ENCODE results near the gene SLC35E4. TPM values are rescaled to one million over a fixed set of nuclear protein-coding genes. Genes with fewer than 3 reads are reported as not detected.

The SLC35E4 gene
- total RNA-seq, 2 experiments from 2014 or later: 3.0 TPM

DNA sequence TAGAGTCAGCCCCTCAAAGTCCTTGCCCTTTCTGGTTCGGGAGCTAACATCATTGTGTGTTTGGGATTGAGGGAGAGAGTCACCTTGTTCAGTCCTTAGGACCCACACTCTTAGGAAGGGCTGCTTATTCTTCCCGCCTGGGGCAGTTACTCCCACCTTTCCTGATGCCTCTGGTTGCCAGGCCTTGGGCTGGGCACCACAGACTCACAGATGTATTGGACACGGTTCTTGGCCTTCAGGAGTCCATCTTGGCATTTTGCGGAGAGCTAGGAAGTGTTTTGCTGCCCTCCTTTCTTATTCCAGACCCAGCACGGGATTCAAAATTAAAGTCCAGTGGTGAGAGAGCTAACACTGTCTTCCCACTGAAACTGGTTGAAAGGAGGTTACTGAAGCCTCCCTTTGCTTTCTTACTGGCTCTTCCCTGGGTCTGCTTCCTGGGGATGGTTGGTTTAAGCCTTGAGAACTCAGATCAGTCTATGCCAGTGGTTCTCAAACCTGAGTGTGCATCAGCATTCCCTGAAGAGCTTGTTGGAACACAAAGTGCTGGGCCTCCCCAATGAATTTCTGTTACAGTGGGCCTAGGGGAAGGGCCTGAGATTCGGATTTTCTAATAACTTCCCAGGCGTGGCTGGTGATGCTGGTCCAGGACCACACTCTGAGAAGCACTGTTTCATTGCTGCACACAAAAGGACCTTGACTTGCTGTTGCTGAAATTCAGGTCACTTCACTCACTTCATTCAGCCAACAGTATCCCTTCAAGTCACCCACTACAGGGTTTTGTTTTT lies 60.5 kb downstream of the SLC35E4 start:
- ChIA-PET CTCF (ENCODE audit: unreplicated experiment) (no interaction called here), POLR2A (no interaction called here)
- H3K4me1 ChIP-seq (ENCODE audit: insufficient read depth, low read length, poor library complexity, severe bottlenecking): no peaks in the 10 kb centered on the region
- no peaks in the 10 kb centered on the region for H3K9me3 ChIP-seq (ENCODE audit: low read length)
- no peak overlapping the region for H3K4me2 ChIP-seq (ENCODE audit: low read length)
- no peaks in the 10 kb centered on the region for H3K9me2 ChIP-seq (ENCODE audit: insufficient read depth, low read length)
- H3K27ac ChIP-seq (ENCODE audit: low read depth, low read length, poor library complexity, severe bottlenecking): no peak overlapping the region
- DNase-seq (ENCODE audit: low spot score): no peak
- no TSS peak for BruUV-seq (replicated peaks)
- no peak overlapping the region for H2AFZ ChIP-seq (ENCODE audit: low read length)
- H3K36me3 ChIP-seq (ENCODE audit: insufficient read depth, low read length): no peaks in the 10 kb centered on the region
- intact Hi-C loops (cut with micrococcal nuclease; ENCODE audit: unreplicated experiment): no loop called here
- no peaks in the 10 kb centered on the region for H3K79me2 ChIP-seq (ENCODE audit: insufficient read depth, low read depth, low read length)
- H4K20me1 ChIP-seq (ENCODE audit: insufficient read depth, low read length): no peaks in the 10 kb centered on the region
- TF ChIP-seq CTCF (conservative IDR thresholded peaks at IDR 0.05; ENCODE audit: low read length): no peak
- TF ChIP-seq EZH2phosphoT487 (IDR thresholded peaks at IDR 0.05; ENCODE audit: borderline replicate concordance, low read depth, low read length): no peak
- H3K4me3 ChIP-seq (ENCODE audit: low read depth, low read length, poor library complexity, severe bottlenecking): no peak overlapping the region

Other genes with a start within 250 kb of the SLC35E4 start
- gene RNF215, start 248.4 kb upstream of the SLC35E4 start, total RNA-seq (2014; rRNA removed; shearing (Covaris generic)): 6.9 and 8.0 TPM in 2 replicates
- gene RNF215, start 248.4 kb upstream of the SLC35E4 start, total RNA-seq (2022): 12.3 and 13.8 TPM in 2 replicates
- gene SEC14L2, start 238.8 kb upstream of the SLC35E4 start, total RNA-seq (2014; rRNA removed; shearing (Covaris generic)): 0.22 and 0.31 TPM in 2 replicates
- 0.11 and 0.18 TPM in 2 replicates for gene SEC14L2, start 238.8 kb upstream of the SLC35E4 start, total RNA-seq (2022)
- 70.5 and 81.9 TPM in 2 replicates for gene MTFP1, start 210.0 kb upstream of the SLC35E4 start, total RNA-seq (2014; rRNA removed; shearing (Covaris generic))
- 63.6 and 83.2 TPM in 2 replicates for gene MTFP1, start 210.0 kb upstream of the SLC35E4 start, total RNA-seq (2022)
- not detected in 2 replicates for gene SEC14L3, start 163.8 kb upstream of the SLC35E4 start, total RNA-seq (2014; rRNA removed; shearing (Covaris generic))
- gene SEC14L3, start 163.8 kb upstream of the SLC35E4 start, total RNA-seq (2022): not detected in 2 replicates
- not detected in 2 replicates for gene SEC14L4, start 130.1 kb upstream of the SLC35E4 start, total RNA-seq (2014; rRNA removed; shearing (Covaris generic))
- gene SEC14L4, start 130.1 kb upstream of the SLC35E4 start, total RNA-seq (2022): not detected in 2 replicates
- gene SEC14L6, start 89.0 kb upstream of the SLC35E4 start, total RNA-seq (2014; rRNA removed; shearing (Covaris generic)): not detected in 2 replicates
- gene SEC14L6, start 89.0 kb upstream of the SLC35E4 start, total RNA-seq (2022): not detected in 2 replicates
- not detected in 2 replicates for gene GAL3ST1, start 61.1 kb upstream of the SLC35E4 start, total RNA-seq (2014; rRNA removed; shearing (Covaris generic))
- gene GAL3ST1, start 61.1 kb upstream of the SLC35E4 start, total RNA-seq (2022): not detected in 2 replicates
- 78.2 and 83.4 TPM in 2 replicates for gene PES1, start 43.9 kb upstream of the SLC35E4 start, total RNA-seq (2014; rRNA removed; shearing (Covaris generic))
- gene PES1, start 43.9 kb upstream of the SLC35E4 start, total RNA-seq (2022): 78.5 and 107 TPM in 2 replicates
- 0.23 TPM in 1 of 2 replicates, not detected in the other for gene TCN2, start 28.6 kb upstream of the SLC35E4 start, total RNA-seq (2014; rRNA removed; shearing (Covaris generic))
- gene TCN2, start 28.6 kb upstream of the SLC35E4 start, total RNA-seq (2022): 3.4 and 3.8 TPM in 2 replicates
- gene DUSP18, start 32.1 kb downstream of the SLC35E4 start, total RNA-seq (2014; rRNA removed; shearing (Covaris generic)): 2.2 and 5.0 TPM in 2 replicates
- gene DUSP18, start 32.1 kb downstream of the SLC35E4 start, total RNA-seq (2022): 6.4 and 7.5 TPM in 2 replicates
- gene OSBP2, start 59.1 kb downstream of the SLC35E4 start, total RNA-seq (2014; rRNA removed; shearing (Covaris generic)): 0.05 and 0.19 TPM in 2 replicates
- gene OSBP2, start 59.1 kb downstream of the SLC35E4 start, total RNA-seq (2022): 0.34 and 0.85 TPM in 2 replicates